Hepatocyte (in vitro differentiated cells): ENCODE measurements around the gene ABI3BP. TPM values are rescaled to one million over a fixed set of nuclear protein-coding genes. Genes with fewer than 3 reads are reported as not detected.

Experiments
- DNase-seq: peaks from one replicate; pipeline ENCODE4 v3.0.0-alpha.2; 2016; ENCODE audit warnings: low spot score
- H2AFZ ChIP-seq: fragments of 200-600 bp; sonication (generic); 2 replicates; pipeline ENCODE4 v1.6.0; 2016; ENCODE audit warnings: antibody characterized with exemption, mild to moderate bottlenecking
- H3K27ac ChIP-seq: fragments of 200-600 bp; sonication (generic); 2 replicates; pipeline ENCODE4 v1.5.1; 2016; ENCODE audit warnings: mild to moderate bottlenecking
- H3K27me3 ChIP-seq: fragments of 200-600 bp; sonication (generic); 2 replicates; pipeline ENCODE4 v1.6.1; 2016
- H3K36me3 ChIP-seq: fragments of 200-600 bp; sonication (generic); replicated peaks from 2 replicates; pipeline ENCODE4 v1.5.1; 2016; ENCODE audit warnings: low read depth; ENCODE audit not compliant: insufficient read depth
- H3K4me1 ChIP-seq: fragments of 200-600 bp; sonication (generic); 2 replicates; pipeline ENCODE4 v1.5.1; 2016; ENCODE audit warnings: mild to moderate bottlenecking, moderate library complexity; ENCODE audit not compliant: insufficient read depth
- H3K4me2 ChIP-seq: fragments of 200-600 bp; sonication (generic); 2 replicates; pipeline ENCODE4 v1.6.0; 2016
- H3K4me3 ChIP-seq: fragments of 200-600 bp; sonication (generic); 2 replicates; pipeline ENCODE4 v1.5.1; 2016; ENCODE audit warnings: mild to moderate bottlenecking
- H3K79me2 ChIP-seq: fragments of 200-600 bp; sonication (generic); 2 replicates; pipeline ENCODE4 v1.6.0; 2017; ENCODE audit warnings: mild to moderate bottlenecking
- H3K9me2 ChIP-seq: fragments of 200-600 bp; sonication (generic); replicated peaks from 2 replicates; pipeline ENCODE4 v1.6.0; 2017; ENCODE audit warnings: mild to moderate bottlenecking; ENCODE audit not compliant: insufficient read depth
- H3K9me3 ChIP-seq: fragments of 200-600 bp; sonication (generic); 2 replicates; pipeline ENCODE4 v1.5.1; 2016; ENCODE audit warnings: low read depth, mild to moderate bottlenecking
- H4K20me1 ChIP-seq: fragments of 200-600 bp; sonication (generic); 2 replicates; pipeline ENCODE4 v1.6.0; 2016; ENCODE audit warnings: mild to moderate bottlenecking; ENCODE audit not compliant: insufficient read depth, poor library complexity, severe bottlenecking
- EZH2 ChIP-seq: fragments of 200-600 bp; sonication (generic); IDR thresholded peaks from 2 replicates; pipeline ENCODE4 v1.6.1; 2016; ENCODE audit warnings: antibody characterized with exemption, mild to moderate bottlenecking, borderline replicate concordance
- EZH2phosphoT487 ChIP-seq: fragments of 200-600 bp; sonication (generic); IDR thresholded peaks from one replicate; pipeline ENCODE4 v1.6.1; 2018; ENCODE audit warnings: antibody characterized with exemption, mild to moderate bottlenecking, low read depth, moderate library complexity; ENCODE audit not compliant: unreplicated experiment, severe bottlenecking
- WGBS: methylation state at CpG from one replicate; pipeline ENCODE4 v1.1.6; 2016; ENCODE audit warnings: low lambda C conversion rate; ENCODE audit errors: missing lambda C conversion rate; 5-methylcytosine and 5-hydroxymethylcytosine counted together
- polyA plus RNA-seq: library from polyadenylated mRNA; unstranded; fragments of >200 nt; fragmentation: Nextera tagmentation; extraction: Ambion mirVana; gene quantifications from 2 replicates; pipeline ENCODE4 v1.2.1, GENCODE V29; 2016
- total RNA-seq: library from RNA; depleted of rRNA; stranded (reverse); fragments of >200 nt; gene quantifications from 2 replicates; pipeline ENCODE4 v1.2.3, GENCODE V29; 2014
- TF ChIP-seq, protein P1 (sequence below): fragments of 200-600 bp; sonication (generic); IDR thresholded peaks from 2 replicates; pipeline ENCODE4 v1.5.1; 2016; ENCODE audit warnings: antibody characterized with exemption, mild to moderate bottlenecking; ENCODE audit not compliant: poor library complexity

The ABI3BP gene
- total and polyA plus RNA-seq, 2 experiments from 2014 or later: 10.4 to 18.6 TPM

DNA sequence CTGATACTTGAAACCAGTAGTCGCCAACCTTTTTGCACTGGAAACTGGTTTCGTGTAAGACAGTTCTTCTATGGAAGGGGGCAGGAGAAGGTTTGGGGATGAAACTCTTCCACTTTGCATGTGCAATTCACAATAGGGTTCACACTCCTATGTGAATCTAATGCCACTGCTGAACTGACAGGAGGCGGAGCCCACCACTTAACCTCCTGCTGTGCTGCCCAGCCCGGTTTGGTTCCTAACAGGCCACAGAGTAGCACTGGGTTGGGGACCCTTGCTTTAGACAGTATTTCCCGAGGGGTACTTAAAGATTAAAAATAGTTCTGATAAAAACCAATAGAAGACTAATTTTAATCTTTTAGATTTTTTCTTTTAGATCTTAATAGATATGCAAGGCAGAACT lies 272.8 kb downstream of the ABI3BP start:
- Histone ChIP-seq H3K4me1 (no peaks in the 10 kb centered on the region), H3K27me3 (no peaks in the 10 kb centered on the region), H4K20me1 (peaks cover 62% of the 10 kb centered on the region), H3K4me3 (no peak overlapping the region), H3K9me2 (no peaks in the 10 kb centered on the region), H3K79me2 (peaks cover 98% of the 10 kb centered on the region), H3K27ac (no peak overlapping the region), H3K4me2 (no peak overlapping the region), H3K9me3 (no peaks in the 10 kb centered on the region), H3K36me3 (no peaks in the 10 kb centered on the region), H2AFZ (no peak overlapping the region)
- whole genome bisulfite sequencing: 84% methylated on average over 5 of the region's 5 CpGs
- TF ChIP-seq, protein P1, sequence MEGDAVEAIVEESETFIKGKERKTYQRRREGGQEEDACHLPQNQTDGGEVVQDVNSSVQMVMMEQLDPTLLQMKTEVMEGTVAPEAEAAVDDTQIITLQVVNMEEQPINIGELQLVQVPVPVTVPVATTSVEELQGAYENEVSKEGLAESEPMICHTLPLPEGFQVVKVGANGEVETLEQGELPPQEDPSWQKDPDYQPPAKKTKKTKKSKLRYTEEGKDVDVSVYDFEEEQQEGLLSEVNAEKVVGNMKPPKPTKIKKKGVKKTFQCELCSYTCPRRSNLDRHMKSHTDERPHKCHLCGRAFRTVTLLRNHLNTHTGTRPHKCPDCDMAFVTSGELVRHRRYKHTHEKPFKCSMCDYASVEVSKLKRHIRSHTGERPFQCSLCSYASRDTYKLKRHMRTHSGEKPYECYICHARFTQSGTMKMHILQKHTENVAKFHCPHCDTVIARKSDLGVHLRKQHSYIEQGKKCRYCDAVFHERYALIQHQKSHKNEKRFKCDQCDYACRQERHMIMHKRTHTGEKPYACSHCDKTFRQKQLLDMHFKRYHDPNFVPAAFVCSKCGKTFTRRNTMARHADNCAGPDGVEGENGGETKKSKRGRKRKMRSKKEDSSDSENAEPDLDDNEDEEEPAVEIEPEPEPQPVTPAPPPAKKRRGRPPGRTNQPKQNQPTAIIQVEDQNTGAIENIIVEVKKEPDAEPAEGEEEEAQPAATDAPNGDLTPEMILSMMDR: no peak
- no peak for DNase-seq

DNA sequence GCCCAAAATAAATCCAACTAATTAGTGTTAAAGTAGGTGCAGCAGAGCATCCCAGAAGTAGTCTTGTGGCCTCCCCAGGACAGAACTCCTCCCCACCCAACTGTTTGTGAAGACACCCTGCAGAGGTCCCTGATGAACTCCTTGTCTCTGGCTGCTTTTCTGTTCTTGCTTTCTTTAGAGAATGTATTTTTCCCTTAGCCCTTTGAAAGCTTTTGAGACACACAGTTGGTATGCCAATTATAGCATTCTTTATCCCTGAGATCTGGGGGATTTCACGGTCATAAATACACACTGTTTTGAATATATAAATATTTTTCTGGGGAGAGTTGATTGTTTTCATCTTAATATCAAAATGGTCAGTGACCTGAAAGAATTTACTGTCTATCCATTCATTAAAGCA lies 274.1 kb downstream of the ABI3BP start:
- no peak for DNase-seq
- Histone ChIP-seq H3K9me3 (no peaks in the 10 kb centered on the region), H2AFZ (no peak overlapping the region), H3K27me3 (no peaks in the 10 kb centered on the region), H3K4me3 (no peak overlapping the region), H3K4me2 (no peak overlapping the region), H3K9me2 (no peaks in the 10 kb centered on the region), H3K79me2 (peaks cover 100% of the 10 kb centered on the region), H3K4me1 (no peaks in the 10 kb centered on the region), H4K20me1 (peaks cover 69% of the 10 kb centered on the region), H3K36me3 (no peaks in the 10 kb centered on the region), H3K27ac (no peak overlapping the region)
- 53% methylated on average over 1 of the region's 1 CpG for WGBS
- TF ChIP-seq, protein P1: no peak
- TF ChIP-seq EZH2phosphoT487: no peak
- no peak for TF ChIP-seq EZH2

DNA sequence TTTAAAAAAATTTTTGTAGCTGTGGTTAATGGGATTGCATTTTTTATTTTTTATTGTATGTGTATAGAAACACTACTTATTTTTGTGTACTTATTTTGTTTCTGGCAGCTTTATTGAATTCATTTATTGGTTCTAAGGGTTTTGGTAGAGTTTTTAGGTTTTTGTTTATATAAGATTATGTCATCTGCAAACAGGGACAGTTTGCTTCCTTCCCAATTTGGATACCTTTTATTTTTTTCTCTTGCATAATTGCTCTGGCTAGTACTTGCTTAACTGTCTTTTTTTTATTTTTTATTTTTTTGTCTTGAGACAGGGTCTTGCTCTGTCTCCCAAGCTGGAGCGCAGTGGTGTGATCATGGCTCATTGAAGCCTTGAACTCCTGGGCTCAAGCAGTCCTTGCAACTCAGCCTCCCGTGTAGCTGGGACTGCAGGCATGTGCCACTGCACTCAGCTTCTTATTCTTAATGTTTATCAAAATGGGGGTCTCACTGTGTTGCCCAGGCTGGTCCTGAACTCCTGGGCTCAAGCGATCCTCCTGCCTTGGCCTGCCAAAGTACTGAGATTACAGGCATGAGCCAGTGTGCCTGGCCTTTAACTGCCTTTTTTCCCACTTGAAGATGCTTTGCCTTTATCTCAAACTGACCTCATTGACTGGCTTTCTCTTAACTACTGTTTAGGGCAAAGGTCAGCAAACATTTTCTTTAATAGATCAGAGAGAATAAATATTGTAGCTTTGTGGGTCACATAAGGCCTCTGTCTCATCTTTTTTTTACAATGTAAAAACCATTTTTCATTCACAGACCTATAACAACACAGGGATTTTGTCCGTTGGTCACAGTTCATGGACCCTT lies 275.4 kb downstream of the ABI3BP start:
- Histone ChIP-seq H4K20me1 (peaks cover 80% of the 10 kb centered on the region), H3K4me3 (no peak overlapping the region)

More for the DNA sequence above, 275.4 kb downstream of the ABI3BP start:
- 94% methylated on average over 4 of the region's 4 CpGs for WGBS
- Histone ChIP-seq H3K27ac (no peak overlapping the region), H3K36me3 (no peaks in the 10 kb centered on the region), H3K9me2 (no peaks in the 10 kb centered on the region), H3K9me3 (no peaks in the 10 kb centered on the region), H3K27me3 (no peaks in the 10 kb centered on the region), H2AFZ (no peak overlapping the region), H3K79me2 (peaks cover 100% of the 10 kb centered on the region), H3K4me1 (no peaks in the 10 kb centered on the region), H3K4me2 (peak overlapping the region; percentile 46)
- no peak for DNase-seq
- no peak for TF ChIP-seq EZH2
- TF ChIP-seq, protein P1: no peak
- TF ChIP-seq EZH2phosphoT487: no peak
